Measurements from ENCODE around the gene MRPL17.

MRPL17 gene

DNA sequence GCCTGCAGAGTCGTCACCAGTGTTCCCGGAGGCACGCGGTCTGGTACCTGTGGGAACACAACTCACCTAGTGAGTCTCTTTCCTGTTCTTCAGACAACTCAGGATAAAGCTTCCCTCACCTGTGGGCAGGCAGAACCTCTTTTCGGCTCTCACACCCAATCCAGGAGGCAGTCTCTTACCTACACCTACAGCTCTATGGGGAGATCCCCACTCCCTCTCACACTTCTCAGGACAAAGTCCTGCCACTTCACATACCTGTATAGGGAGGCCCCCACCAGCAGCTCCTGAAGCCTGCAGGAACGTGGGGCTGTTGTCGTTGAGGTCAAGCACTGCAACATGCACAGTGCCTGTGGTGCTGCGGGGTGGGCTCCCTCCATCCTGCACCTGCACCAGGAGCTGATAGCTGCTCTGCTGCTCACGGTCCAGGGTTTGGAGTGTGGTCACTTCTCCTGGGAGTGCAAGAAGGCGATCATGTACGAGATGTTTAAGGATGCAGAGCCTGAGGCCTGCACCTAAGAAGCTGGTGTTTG, 51.7 kb downstream of the MRPL17 start:
- no peak for DNase-seq (ENCODE audit: low spot score)
- TF ChIP-seq, protein P1, sequence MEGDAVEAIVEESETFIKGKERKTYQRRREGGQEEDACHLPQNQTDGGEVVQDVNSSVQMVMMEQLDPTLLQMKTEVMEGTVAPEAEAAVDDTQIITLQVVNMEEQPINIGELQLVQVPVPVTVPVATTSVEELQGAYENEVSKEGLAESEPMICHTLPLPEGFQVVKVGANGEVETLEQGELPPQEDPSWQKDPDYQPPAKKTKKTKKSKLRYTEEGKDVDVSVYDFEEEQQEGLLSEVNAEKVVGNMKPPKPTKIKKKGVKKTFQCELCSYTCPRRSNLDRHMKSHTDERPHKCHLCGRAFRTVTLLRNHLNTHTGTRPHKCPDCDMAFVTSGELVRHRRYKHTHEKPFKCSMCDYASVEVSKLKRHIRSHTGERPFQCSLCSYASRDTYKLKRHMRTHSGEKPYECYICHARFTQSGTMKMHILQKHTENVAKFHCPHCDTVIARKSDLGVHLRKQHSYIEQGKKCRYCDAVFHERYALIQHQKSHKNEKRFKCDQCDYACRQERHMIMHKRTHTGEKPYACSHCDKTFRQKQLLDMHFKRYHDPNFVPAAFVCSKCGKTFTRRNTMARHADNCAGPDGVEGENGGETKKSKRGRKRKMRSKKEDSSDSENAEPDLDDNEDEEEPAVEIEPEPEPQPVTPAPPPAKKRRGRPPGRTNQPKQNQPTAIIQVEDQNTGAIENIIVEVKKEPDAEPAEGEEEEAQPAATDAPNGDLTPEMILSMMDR (IDR thresholded peaks at IDR 0.05; ENCODE audit: borderline replicate concordance, control extremely low read depth, extremely low read depth, insufficient read depth, missing control alignments), result no peak
- in situ Hi-C loops (cut with MboI; ENCODE audit: low sequenced_read_pairs, unreplicated experiment), result no loop called here

GRCh38 chr11:6630632-6631291, 52.4 kb downstream of the MRPL17 start:
- no peak for DNase-seq (ENCODE audit: low spot score)
- TF ChIP-seq, protein P1 (IDR thresholded peaks at IDR 0.05; ENCODE audit: borderline replicate concordance, control extremely low read depth, extremely low read depth, insufficient read depth, missing control alignments), result no peak
- in situ Hi-C loops (cut with MboI; ENCODE audit: low sequenced_read_pairs, unreplicated experiment), result no loop called here

Data from GM13976 (cell line).